Panc1 (cell line): ENCODE data around the gene PSMD3.

Experiments used
- CTCF ChIP-seq: fragments of 450-650 bp; IDR thresholded peaks from 2 replicates; pipeline ENCODE4 v1.5.1; 2017; ENCODE audit warnings: mild to moderate bottlenecking
- SIN3A ChIP-seq: IDR thresholded peaks from 2 replicates; pipeline ENCODE4 v1.6.1; 2012; ENCODE audit warnings: low read depth, mild to moderate bottlenecking, low read length, moderate library complexity, borderline replicate concordance; ENCODE audit not compliant: insufficient read depth

GRCh38 chr17:40035162-40035559, 54.6 kb downstream of the PSMD3 start:
- TF ChIP-seq CTCF (peak; percentile 79), SIN3A (no peak)
